Pulmonary artery endothelial cell (primary cell): Measurements from ENCODE around the gene ABCB11. TPM values are rescaled to one million over a fixed set of nuclear protein-coding genes. Genes with fewer than 3 reads are reported as not detected.

Source experiments
- DNase-seq: peaks from one replicate; pipeline ENCODE4 v3.0.0-alpha.2; 2011; ENCODE audit warnings: low read depth, low spot score
- total RNA-seq: library from RNA; depleted of rRNA; stranded (reverse); fragments of >200 nt; gene quantifications from 2 replicates; pipeline ENCODE4 v1.2.3, GENCODE V29; 2014

ABCB11 gene
- total RNA-seq, 1 donor from 2014 or later, result 0.26 TPM

DNA sequence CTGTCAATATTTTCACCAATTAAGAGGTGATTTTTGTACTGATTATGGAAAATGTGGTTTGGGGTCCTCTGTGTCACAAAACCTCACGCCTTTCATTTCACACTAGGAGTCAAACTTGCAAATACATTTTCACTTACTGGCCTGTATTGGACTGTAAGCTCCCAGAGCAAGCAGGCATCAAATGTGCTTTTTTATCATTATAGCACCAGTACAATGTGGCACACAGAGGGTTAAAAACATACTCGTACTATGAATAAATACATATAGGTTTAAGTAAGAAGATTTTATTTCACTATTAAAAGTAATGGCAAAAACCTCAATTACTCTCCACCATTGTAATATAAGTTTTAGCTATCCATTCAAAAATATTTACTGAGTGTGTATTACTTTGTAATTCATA lies 56.7 kb downstream of the ABCB11 start:
- DNase-seq, result no peak

DNA sequence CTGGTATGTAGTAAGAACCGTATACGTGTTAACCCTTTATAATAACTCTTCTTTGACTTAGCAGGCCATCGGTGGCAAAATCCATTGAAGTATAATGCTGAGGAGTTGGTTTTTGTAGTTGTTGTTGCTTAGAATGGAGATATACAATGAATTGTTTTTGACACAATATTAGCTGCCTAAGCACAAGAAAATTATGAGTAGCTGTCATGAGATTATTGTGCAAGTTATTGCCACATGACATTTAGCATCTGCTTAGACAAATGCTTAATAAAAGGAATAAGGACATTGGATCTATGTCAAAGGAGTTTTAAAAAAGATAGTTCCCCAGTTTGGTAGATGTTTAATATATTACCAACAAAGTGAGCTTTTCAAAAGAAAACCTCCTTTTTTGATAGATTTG lies 59.9 kb downstream of the ABCB11 start:
- DNase-seq, result no peak

DNA sequence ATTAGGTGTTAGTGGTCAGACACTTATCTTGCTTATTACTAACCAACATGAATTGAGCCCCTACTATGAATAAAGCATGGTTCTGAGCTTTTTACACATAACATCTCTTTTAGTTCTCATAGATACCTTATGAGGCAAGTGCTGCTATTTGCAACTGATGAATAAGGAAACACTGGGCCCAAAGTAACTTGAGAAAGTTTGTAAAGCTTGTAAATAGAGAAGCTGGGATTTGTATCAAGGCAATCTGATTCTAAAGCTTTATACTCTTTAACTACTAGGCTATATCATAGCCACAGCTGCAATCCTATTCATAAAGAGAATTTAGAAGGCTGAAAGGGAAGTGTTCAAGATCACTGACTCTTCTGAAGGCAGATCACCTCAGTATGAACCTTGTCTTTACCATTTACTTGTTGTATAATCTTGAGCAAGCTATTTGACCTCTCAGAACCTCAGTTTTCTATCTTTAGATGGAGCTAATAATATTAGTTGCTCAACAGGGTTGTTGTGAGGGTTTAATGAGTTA lies 60.4 kb downstream of the ABCB11 start:
- no peak for DNase-seq

- DNase-seq, result no peak
Measured at GRCh38 chr2:168969865-168970264, 61.3 kb downstream of the ABCB11 start.

GRCh38 chr2:168968342-168968741 lies 62.8 kb downstream of the ABCB11 start:
- no peak for DNase-seq

GRCh38 chr2:168964251-168964807 lies 66.8 kb downstream of the ABCB11 start:
- DNase-seq, result no peak

- DNase-seq, result no peak
Measured at GRCh38 chr2:168962636-168963035, 68.5 kb downstream of the ABCB11 start.

DNA sequence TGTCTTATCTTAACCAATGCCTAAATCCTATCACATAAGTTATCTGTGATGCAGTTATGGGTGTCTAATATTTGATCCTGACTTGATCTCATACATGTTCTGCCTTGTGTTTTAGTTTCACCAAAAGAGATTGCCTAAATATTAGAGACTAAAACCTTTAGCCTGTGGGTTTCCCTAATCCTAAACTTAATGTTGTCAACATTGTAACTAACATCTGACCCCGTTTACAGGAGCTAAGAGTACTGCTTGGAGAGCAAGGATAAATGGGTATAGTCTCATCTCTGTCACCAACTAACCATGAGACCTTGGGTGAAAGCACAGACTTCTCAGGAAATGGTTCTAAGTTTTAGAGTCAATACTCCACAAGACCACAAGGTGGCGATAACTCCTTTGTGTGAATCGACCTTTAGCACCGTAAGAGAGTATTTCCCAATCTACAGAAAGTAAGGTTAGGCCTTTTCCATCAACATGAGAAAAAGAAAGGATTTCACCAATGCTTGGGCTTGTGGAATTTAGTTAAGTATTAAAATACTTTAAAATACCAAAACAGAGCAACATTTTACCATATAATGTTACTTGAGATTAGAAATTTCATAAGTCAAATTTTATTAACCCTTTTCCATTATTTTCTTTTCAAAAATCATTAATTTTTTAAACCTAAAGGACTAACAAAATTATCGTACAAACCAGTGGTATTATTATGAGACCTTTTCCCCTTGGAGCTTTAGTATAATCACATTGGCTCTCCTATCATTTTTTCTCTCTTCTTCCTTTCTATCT lies 69.5 kb downstream of the ABCB11 start:
- peak; percentile 68 for DNase-seq

DNA sequence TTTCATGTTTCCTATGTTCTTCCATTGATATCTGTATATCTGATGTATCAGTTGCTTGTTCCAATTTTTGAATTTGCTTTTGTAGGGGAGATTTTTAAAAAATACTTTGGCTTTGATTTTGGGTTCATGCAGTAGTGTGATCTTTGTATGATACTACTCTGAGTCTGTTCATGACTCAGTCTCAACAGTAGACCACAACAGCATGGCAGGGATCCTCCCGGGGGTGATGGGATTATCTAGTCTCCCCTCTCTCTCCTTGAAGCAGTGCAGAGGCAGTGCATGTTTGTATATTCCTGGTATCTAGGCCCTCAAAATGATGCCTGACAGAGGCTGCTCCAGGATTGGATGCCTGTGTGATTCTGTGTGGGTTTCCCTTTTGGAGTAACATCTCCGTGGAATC lies 74.7 kb downstream of the ABCB11 start:
- DNase-seq, result no peak

GRCh38 chr2:168955321-168955720 lies 75.8 kb downstream of the ABCB11 start:
- DNase-seq, result no peak

DNA sequence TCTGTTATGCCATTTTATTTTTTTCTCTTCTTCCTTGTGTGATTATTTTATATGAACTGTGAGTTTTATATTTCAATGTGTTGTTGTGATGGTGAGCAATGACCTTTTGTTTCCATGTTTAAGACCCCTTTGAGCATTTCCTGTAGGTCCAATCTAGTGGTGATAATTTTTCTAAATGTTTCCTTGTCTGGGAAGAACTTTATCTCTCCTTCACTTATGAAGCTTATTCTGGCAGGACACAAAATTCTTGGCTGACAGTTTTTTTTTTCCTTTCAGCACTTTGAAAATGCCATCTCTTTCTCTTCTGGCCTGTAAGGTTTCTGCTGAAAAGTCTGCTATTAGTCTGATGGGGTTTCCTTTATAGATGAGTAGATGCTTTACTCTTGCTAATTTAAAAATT lies 76.9 kb downstream of the ABCB11 start:
- no peak for DNase-seq

DNA sequence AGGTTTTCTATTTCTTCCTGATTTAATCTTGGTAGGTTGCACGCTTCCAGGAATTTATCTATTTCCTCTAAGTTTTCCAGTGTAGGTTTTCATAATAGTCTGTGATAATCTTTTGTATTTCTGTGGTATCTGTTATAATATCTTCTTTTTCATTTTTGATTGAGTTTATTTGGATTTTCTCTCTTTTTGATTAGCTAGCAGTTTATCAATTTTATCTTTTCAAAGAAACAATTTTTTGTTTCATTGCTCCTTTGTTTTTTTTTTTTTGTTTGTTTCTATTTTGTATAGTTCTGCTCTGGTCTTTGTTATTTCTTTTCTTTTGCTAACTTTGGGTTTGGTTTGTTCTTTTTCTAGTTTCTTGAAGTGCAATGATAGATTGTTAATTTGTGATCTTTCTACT lies 78.7 kb downstream of the ABCB11 start:
- no peak for DNase-seq

DNA sequence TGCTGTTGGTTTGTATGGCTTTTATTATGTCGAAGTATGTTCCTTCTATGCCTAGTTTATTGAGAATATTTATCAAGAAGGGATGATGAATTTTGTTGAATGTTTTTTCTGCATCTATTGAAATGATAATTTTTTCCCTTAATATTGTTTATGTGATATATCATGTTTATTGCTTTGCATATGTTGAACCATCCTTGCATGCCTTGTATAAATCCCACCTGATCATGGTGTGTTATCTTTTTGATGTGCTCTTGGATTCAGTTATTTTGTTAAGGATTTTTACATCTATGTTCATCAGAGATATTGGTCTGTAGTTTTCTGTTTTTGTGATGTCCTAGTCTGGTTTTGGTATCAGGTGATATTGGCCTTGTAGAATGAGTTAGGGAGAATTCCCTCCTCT lies 79.3 kb downstream of the ABCB11 start:
- no peak for DNase-seq

- no peak for DNase-seq
Measured at GRCh38 chr2:168949324-168949723, 81.8 kb downstream of the ABCB11 start.

GRCh38 chr2:168948621-168949212 lies 82.4 kb downstream of the ABCB11 start:
- no peak for DNase-seq

- DNase-seq, result no peak
Measured at GRCh38 chr2:168945508-168945907, 85.6 kb downstream of the ABCB11 start.

- DNase-seq, result no peak
Measured at GRCh38 chr2:168944065-168944464, 87.1 kb downstream of the ABCB11 start.

- no peak for DNase-seq
Measured at GRCh38 chr2:168941297-168941696, 89.8 kb downstream of the ABCB11 start.

- no peak for DNase-seq
Measured at GRCh38 chr2:168939918-168940317, 91.2 kb downstream of the ABCB11 start.

GRCh38 chr2:168939061-168939460 lies 92.1 kb downstream of the ABCB11 start:
- no peak for DNase-seq

- DNase-seq, result no peak
Measured at GRCh38 chr2:168935810-168936581, 95.1 kb downstream of the ABCB11 start.

DNA sequence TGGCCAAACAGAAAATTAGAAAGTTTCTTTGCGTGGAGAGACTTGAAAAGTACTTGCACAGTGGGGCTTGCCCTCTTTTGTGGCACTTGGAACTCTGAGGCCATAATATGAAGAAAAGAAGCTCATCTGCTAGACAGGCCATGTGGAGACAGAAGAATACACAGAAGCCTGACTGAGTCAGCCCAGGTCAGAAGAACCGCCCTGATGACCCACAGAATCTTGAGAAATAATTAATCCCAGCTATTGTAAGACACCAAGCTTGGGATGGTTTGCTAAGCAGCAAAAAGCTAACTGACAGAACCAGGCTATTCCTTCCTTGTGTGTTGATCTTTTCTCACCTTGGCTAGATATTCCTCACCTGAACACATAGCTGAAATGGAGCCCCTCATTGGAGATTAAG lies 96.3 kb downstream of the ABCB11 start:
- no peak for DNase-seq
